Activated T-cell treated with anti-CD3 and anti-CD28 coated beads, Interleukin-2, amount 50 U/mL, for 48 hours (primary cell): ENCODE measurements around the gene HHIPL2.

Source experiments
- DNase-seq, 2 experiments: peaks; one replicate each; pipeline ENCODE4 v3.0.0-alpha.2; 2020

The HHIPL2 gene

GRCh38 chr1:222547944-222548671 is at the start of gene HHIPL2:
HHIPL2 (minus strand) TSS chr1:222548104; CDS start chr1:222548044, 60 bp downstream.
- DNase-seq = no peak

GRCh38 chr1:222596696-222597095 is 48.8 kb upstream of the HHIPL2 start:
- DNase-seq = no peak

- no peak for DNase-seq
These were observed 46.9 kb upstream of the HHIPL2 start for GRCh38 chr1:222594789-222595188.

GRCh38 chr1:222592171-222592570 is 44.3 kb upstream of the HHIPL2 start:
- no peak for DNase-seq

DNA sequence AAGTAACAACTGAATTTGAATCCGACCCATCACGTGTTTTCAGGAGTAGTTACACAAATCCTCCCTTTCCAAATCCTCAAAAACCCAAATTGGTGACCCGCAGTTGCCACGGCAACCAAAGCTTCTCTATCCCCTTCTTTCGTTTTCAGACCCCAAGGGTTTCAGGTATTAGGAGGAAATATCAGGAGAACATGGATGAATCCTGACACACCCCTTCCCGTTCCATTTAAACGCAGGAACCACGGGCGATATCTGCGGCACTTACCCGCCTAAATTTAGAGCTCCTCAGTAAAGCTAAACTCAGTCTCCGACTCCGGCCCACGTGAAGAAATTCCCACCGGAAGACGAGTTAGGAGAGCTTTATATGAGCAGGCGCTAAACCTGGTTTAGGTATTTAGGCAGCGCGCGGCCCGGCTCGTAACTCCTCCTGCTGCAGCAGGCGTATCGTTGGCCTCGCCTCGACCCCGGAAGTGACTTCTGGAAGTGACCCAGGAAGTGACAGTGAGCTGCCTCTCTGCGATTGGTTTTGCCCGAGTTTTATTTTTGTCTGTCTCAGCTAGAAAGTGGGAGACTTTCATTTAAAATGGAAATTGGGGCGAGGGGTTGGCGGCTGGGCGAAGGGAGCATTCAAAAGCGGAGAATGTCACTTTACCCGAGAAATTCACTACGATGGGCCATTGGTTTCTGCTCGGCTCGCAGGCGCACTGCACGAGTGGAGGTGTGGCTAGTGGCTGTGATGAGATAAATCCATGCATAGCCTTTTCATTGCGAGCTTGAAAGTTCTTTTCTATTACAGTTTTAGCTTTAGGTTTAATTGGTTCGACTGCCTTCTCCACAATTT is 41.8 kb upstream of the HHIPL2 start, which contains the start of gene TAF1A:
TAF1A (minus strand) TSS at position 472 of the 841 bp plus-strand sequence.
- peak; percentile 84 to 86 for DNase-seq

DNA sequence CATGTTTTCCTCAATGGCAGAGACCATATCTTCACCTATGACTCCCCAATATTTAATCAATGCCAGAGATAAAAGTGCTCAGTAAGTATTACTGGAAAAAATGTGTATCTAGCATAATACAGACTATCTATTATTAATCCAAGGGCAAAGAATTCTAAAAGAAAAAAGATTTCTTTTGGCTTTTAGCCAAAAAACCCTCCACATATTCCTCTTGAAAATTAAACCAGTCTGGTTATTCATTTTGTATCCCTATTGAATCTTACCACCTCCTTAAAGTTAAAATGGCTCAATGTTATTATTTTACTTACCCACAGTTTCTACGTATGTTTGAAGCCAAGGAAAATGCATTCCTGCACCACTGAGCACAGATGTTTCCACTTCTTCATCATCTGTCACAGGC is 40.2 kb upstream of the HHIPL2 start:
- no peak for DNase-seq

DNA sequence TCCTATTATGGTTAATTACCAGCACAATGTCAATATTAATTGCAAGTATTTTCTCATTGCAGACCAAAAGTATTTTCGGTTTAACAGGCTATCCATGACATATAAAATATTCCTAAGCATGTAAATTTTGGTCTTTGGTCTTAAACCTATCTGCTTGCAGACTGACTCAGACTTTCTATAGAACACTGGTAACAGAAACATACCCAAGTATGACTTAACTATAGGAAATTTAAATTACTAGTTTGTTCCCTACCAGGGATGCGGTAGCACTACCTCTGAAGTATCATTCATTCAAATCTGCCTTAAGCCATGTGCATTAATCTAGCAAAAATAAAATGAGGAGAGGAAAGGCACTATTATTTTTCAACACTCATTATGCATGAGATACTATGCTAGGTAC is 38.9 kb upstream of the HHIPL2 start:
- no peak for DNase-seq

DNA sequence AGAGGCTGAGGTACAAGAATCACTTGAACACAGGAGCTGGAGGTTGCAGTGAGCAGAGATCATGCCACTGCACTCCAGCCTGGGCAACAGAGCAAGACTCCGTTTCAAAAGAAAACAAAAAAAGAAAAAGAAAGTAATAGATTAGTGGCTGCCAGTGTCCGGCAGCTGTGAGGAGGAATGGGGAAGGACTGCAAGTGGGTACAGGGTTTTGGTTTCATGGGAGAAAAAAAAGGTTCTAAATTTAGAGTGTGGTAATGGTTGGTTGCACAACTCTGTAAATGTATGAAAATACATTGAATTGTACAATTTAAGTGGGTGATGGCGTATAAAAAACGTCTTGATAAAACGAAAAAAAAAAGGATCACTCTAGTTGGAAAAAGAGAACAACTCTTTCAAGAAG is 35.2 kb upstream of the HHIPL2 start:
- DNase-seq = no peak

GRCh38 chr1:222582099-222582774 is 34.3 kb upstream of the HHIPL2 start:
- no peak for DNase-seq

GRCh38 chr1:222579316-222579715 is 31.4 kb upstream of the HHIPL2 start:
- DNase-seq = no peak

DNA sequence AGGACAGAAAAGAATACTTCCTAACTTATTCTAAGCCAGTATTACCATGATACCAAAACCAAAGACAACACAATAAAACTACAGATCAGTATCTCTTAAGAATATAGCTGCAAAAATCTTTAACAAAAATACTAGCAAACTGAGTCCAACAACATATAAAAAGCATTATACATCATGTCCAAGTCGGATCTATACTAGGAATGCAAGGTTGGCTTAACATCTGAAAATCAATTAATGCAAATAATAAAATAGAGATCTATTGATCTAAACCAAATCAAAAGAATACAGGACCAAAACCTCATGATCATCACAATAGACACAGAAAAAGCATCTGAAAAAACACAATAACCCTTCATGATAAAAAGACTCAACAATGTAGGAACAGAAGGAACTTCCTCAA is 22.9 kb upstream of the HHIPL2 start:
- no peak for DNase-seq

GRCh38 chr1:222561656-222562055 is 13.8 kb upstream of the HHIPL2 start:
- no peak for DNase-seq

DNA sequence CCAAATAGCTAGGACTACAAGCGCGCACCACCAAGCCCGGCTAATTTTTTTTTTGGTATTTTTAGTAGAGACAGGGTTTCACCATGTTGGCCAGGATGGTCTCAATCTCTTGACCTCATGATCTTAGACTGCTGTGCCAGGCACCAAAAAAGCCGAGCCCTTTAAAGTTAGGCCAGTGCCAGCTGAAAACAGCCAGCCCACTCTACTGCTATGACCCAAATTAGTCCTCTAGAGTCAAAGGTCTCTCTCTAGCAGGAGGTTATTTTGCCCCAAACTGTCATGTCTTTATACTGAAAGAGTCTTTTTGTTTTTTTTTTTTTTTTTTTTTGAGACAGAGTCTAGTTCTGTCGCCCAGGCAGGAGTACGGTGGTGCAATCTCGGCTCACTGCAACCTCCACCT is 9.7 kb upstream of the HHIPL2 start:
- DNase-seq = no peak

- DNase-seq = no peak
These were observed 9.2 kb upstream of the HHIPL2 start for GRCh38 chr1:222557148-222557547.

DNA sequence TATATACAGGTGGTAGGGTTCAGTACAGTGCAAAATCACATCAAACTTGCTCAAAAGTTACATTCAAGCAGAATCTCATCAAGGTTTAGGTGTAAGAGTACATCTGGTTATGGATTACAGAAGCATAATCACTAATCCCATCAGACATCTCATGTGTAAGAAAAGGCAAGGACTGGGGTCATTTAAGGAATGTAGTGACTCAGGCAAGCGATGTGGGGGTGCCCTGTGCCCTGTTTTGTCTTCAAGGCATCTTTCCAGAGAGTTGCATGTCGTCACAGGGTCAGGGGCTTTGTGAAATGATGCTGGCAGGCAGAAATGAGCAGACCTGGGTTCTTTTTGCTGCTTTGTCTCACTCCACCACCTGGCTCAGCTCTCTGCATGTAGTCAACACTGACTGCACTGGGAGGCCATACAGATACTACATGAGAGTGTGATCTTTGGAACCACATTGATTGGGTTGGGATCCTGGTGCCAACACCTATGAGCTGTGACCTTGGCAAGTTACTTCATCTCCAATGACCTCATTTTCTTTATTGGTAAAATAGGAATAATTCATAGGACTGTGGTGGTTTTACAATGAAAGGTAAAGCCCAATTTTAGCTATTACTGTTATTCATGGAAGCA is 8.2 kb upstream of the HHIPL2 start:
- no peak for DNase-seq

DNA sequence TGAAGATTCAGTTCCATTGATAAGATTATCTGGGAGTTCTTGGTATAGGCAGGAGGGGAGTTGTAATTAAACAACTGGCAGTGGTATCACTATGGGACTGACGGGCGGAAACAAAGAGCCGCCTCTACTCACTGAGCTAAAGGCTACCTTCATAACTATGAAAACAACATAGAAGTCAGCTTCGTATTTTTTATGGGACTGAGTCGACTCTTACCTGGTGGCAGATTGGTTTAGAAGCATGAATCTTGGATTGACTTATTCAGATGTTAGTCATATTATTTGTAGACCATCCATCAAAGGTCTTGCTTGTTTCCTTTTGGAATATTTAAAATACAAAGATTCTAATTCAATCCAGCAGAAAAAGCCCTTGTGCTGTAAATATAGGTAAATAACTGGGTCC is 6.3 kb upstream of the HHIPL2 start:
- no peak for DNase-seq

GRCh38 chr1:222552882-222553281 is 5.0 kb upstream of the HHIPL2 start:
- DNase-seq = no peak

DNA sequence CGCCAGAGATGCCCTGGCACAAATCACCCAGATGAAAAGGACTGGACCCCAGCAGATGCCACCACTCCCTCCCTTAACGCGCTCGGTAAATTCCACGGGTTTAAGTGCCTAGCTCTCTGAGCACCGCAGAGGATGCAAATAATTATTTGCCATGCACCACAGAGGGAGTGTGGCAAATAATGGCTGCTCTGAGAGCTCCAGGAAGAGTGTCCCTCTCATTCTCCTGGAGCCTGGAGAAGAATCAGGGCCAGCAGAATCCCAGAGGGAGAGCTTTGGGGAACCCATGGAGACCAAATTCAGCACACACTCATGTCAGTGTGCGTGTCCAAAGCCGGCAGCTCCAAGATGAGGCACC is 667 bp downstream of the HHIPL2 start:
- DNase-seq = no peak

GRCh38 chr1:222546548-222547259 is 1.2 kb downstream of the HHIPL2 start:
- DNase-seq = no peak

- no peak for DNase-seq
These were observed 1.8 kb downstream of the HHIPL2 start for GRCh38 chr1:222546091-222546490.

DNA sequence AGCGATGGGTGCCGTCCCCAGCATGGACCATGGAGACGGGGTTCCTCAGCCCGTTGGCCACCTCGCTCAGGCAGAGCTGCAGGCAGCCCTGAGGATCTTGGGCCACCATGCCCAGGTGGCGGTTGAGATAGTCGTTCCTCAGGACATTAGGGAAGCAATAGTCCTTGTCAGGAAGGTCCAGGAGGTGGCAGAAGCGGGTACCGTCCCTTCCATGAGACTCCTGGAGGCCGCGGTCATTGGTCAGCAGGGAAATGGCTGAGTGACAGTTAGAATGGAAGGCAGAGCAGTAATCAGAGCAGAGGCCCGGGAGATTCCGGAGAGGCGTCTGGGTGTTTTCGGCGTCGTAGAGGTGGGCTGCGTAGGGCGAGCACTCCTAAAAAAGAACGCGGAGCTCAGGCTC is 4.1 kb downstream of the HHIPL2 start:
- no peak for DNase-seq

GRCh38 chr1:222540598-222540995 is 7.3 kb downstream of the HHIPL2 start:
- no peak for DNase-seq
